Omental fat pad (tissue), 4 donors: ENCODE results near the gene MYBPC2. TPM values are rescaled to one million over a fixed set of nuclear protein-coding genes. Genes with fewer than 3 reads are reported as not detected.

Experiments used
- ATAC-seq: fragments of 150-250 bp; one replicate; pipeline ENCODE4 v1.9.1; 2016; ENCODE audit warnings: mild to moderate bottlenecking, moderate library complexity; ENCODE audit not compliant: low FRiP score
- DNase-seq: peaks from one replicate; pipeline ENCODE4 v3.0.0-alpha.2; 2019; ENCODE audit warnings: low spot score
- total RNA-seq, 4 donors: library from RNA; depleted of rRNA; stranded (reverse); fragments of >200 nt; gene quantifications; one replicate each; pipeline ENCODE4 v1.1.0, GENCODE V29; 2016
- TF ChIP-seq, protein P1 (sequence below), 3 donors: fragments of 450-650 bp; IDR thresholded peaks; one replicate each; pipeline ENCODE4 v1.5.1; 2016 to 2017; ENCODE audit warnings: antibody characterized with exemption in 3 of 3, mild to moderate bottlenecking in 3 of 3, moderate library complexity in 2 of 3

The MYBPC2 gene
- total RNA-seq, 4 donors from 2014 or later, result 0.09 to 0.12 TPM; not detected in 2

DNA sequence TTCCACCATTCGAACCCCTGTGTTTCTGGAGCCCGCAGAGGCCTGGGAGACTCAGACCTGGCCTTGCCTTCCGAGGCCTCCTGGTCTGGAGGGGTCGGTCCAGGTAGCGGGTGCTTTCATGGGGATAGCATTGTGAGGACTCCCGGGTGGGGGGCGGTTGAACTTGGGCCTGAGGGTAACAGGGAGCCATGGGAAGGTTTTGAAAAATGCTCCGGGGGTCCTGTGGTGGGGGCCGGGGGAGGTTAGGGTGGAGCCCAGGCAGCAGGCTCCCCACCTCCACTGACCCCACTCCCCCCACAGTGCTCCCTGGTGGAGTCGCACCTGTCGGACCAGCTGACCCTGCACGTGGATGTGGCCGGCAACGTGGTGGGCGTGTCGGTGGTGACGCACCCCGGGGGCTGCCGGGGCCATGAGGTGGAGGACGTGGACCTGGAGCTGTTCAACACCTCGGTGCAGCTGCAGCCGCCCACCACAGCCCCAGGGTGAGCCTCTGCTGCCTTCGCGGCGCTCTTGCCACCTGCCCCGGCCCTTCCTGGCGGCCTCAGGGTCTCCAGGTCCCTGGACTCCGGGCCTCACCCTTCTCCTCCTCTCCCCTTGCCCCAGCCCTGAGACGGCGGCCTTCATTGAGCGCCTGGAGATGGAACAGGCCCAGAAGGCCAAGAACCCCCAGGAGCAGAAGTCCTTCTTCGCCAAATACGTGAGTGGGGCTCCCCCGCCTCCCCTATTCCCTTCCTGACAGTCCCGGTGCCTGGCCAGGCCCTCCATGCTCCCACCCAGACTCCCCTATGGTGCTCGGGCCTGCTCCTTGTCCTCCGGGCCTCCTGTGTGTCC lies 47.8 kb downstream of the MYBPC2 start:
- ATAC-seq (no peak), DNase-seq (no peak)
- TF ChIP-seq, protein P1, sequence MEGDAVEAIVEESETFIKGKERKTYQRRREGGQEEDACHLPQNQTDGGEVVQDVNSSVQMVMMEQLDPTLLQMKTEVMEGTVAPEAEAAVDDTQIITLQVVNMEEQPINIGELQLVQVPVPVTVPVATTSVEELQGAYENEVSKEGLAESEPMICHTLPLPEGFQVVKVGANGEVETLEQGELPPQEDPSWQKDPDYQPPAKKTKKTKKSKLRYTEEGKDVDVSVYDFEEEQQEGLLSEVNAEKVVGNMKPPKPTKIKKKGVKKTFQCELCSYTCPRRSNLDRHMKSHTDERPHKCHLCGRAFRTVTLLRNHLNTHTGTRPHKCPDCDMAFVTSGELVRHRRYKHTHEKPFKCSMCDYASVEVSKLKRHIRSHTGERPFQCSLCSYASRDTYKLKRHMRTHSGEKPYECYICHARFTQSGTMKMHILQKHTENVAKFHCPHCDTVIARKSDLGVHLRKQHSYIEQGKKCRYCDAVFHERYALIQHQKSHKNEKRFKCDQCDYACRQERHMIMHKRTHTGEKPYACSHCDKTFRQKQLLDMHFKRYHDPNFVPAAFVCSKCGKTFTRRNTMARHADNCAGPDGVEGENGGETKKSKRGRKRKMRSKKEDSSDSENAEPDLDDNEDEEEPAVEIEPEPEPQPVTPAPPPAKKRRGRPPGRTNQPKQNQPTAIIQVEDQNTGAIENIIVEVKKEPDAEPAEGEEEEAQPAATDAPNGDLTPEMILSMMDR (IDR thresholded peaks at IDR 0.05), result no peak

DNA sequence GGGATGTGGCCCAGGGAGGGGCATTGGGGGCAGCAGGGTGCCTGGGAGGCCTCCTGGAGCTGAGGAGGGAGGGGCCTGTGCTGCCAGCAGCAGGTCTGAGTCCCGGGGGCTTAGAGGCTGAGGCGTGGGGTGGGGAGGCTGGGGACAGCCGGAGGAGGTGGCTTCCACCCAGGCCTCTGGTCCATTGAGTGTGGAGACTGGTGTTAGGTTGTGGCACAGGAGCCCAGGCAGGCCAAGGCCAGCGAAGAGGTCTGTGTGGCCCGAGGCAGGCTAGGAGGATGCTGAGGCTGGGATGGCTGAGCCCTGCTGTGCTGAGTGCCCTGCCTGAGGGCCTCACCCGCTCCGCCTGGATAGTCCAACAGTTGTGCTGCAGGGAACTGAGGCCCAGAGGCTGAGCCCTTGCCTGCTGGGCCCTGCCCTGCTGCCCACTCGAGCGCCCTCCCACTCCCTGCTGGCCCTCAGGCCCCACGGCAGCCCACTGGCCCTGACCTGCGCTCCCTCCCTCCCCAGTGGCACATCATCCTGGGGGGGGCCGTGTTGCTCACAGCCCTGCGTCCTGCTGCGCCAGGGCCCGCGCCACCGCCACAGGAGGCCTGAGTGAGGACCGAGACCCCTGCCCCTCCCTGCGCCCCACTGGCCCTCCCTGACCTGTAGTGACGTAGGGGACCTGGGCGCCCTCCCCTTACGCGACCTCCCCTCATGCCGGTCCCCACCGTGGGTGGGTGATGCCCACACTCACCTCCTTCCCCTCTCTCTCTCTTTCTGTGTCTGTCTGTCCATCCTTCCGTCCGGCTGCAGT lies 48.9 kb downstream of the MYBPC2 start:
- DNase-seq (no peak), ATAC-seq (no peak)

DNA sequence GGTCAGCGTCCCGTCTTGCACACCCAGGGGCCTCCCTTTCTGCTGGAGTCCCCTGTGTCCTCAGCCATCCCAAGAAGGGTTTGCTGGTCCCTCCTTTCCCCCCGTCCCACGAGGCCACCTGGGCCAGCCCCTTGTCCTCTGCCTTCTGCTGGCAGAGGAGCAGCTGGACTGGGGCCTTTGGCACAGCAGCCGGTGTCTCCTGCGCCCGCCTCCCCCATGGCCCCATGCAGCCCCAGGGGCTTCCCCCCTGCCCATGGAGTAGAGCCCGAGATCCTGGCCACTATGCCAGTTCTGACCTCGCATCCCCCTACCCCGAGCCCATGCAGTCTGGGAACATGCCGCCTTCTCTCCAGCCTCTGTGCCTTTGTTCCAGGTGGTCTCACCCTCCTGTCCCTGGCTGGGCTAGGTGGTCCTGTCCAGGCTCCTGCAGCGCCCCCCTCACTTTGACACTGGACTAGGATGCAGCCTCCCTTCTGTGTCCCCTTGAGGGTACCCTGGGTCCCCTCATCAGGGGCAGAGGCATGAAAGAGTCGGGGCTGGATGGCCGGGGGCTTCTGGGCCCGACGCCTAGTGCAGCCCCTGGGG lies 49.7 kb downstream of the MYBPC2 start:
- DNase-seq, result no peak

More for the DNA sequence above, 48.9 kb downstream of the MYBPC2 start:
- TF ChIP-seq, protein P1 (IDR thresholded peaks at IDR 0.05), result no peak

GRCh38 chr19:50482916-50483315 lies 50.2 kb downstream of the MYBPC2 start:
- no peak for ATAC-seq

More for the DNA sequence above, 49.7 kb downstream of the MYBPC2 start:
- ATAC-seq, result no peak
- TF ChIP-seq, protein P1 (IDR thresholded peaks at IDR 0.05), result no peak

GRCh38 chr19:50485284-50485955 lies 52.7 kb downstream of the MYBPC2 start:
- ATAC-seq (no peak), DNase-seq (no peak)
- TF ChIP-seq, protein P1 (IDR thresholded peaks at IDR 0.05), result no peak

More at GRCh38 chr19:50482916-50483315, 50.2 kb downstream of the MYBPC2 start:
- TF ChIP-seq, protein P1 (IDR thresholded peaks at IDR 0.05), result no peak
- no peak for DNase-seq

DNA sequence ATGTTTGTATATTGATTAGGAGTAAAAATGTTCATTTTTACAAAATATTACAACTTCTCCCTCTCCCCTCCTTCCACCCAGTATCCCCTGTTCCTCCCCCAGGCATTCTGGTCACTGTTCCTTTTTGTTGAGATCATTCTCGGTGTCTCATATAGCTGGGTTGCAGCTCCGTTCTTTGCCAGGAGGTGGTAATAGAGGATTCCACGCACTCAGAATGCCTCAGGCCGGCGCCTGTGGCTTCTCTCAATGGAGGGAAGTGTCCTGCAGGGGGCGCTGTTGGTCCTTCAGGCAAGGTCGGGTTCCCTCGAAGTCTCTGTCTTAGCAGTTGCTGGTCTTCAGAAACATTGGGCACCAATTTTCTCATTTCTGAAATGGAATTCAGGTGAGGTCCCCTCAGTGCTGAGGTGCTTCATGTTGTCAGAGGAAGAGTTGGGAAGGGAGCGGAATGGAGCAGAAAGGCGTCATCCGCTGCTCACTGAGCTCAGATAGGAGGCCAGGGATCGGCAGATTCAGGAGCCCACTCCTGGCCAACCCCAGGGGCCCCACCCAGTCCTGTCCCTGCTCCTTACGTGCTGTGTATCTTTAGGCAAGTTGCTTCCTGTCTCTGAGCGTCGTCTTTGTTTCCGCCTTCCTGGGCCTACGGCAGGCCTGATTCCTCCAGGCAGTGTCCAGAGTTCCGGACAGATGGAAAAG lies 54.3 kb downstream of the MYBPC2 start:
- TF ChIP-seq, protein P1 (IDR thresholded peaks at IDR 0.05), result no peak
- no peak for DNase-seq
- ATAC-seq, result no peak
